Ovary (tissue), 9 donors: Measurements from ENCODE around the gene IQCK. TPM values are rescaled to one million over a fixed set of nuclear protein-coding genes. Genes with fewer than 3 reads are reported as not detected.

Experiments used
- DNase-seq, 5 donors: peaks; one replicate each; pipeline ENCODE4 v3.0.0-alpha.2; 2019 to 2020
- H3K27ac ChIP-seq, 2 donors: fragments of 200-600 bp; one replicate each; pipeline versions ENCODE4 v1.5.1 to v1.8.0; 2019 to 2022
- H3K27me3 ChIP-seq: fragments of 200-600 bp; one replicate; pipeline ENCODE4 v1.8.0; 2022
- H3K36me3 ChIP-seq: fragments of 200-600 bp; sonication (generic); one replicate; pipeline ENCODE4 v1.5.1; 2019
- H3K4me1 ChIP-seq: one replicate; pipeline ENCODE4 v1.8.1; 2013; ENCODE audit warnings: mild to moderate bottlenecking, moderate library complexity; ENCODE audit not compliant: insufficient read depth
- H3K4me3 ChIP-seq: fragments of 200-600 bp; sonication (generic); one replicate; pipeline ENCODE4 v1.5.1; 2017
- H3K9me3 ChIP-seq, 2 donors: fragments of 200-600 bp in 1 of 2; sonication (generic) in 1 of 2; one replicate each; pipeline versions ENCODE4 v1.5.1 to v1.8.1; 2013 to 2019; ENCODE audit warnings: mild to moderate bottlenecking in 1 of 2, moderate library complexity in 1 of 2
- CTCF ChIP-seq, 3 donors: fragments of 450-650 bp in 2 of 3; fragments of 200-600 bp in 1 of 3; IDR thresholded peaks; one replicate each; pipeline versions ENCODE4 v1.5.1 to v1.8.0; 2016 to 2022; ENCODE audit warnings: antibody characterized with exemption in 3 of 3, mild to moderate bottlenecking in 1 of 3
- EP300 ChIP-seq: sonication (generic); formaldehyde crosslinking; IDR thresholded peaks from one replicate; pipeline ENCODE4 v1.6.1; 2017; ENCODE audit warnings: antibody characterized with exemption
- POLR2A ChIP-seq: fragments of 450-650 bp; IDR thresholded peaks from one replicate; pipeline ENCODE4 v1.6.1; 2017; ENCODE audit warnings: antibody characterized with exemption, mild to moderate bottlenecking, moderate library complexity
- WGBS, 3 donors: extraction: QIAGEN DNeasy Blood & Tissue Kit in 1 of 3; methylation state at CpG; one replicate each; pipeline versions ENCODE4 v1.1.5 to v1.1.7; 2013 to 2017; 5-methylcytosine and 5-hydroxymethylcytosine counted together
- intact Hi-C, 4 donors: fragments of 100-400 bp; cut with DNase I; formaldehyde crosslinking; loops; one replicate each; pipeline versions ENCODE4 v1.11.0 to v1.15.1; 2022 to 2023
- polyA plus RNA-seq, 2 donors: library from polyadenylated mRNA; stranded (reverse); fragments of 200-250 nt in 1 of 2; fragments of 350-450 nt in 1 of 2; fragmentation: Illumina TruSeq in 1 of 2; extraction: RNeasy Lipid Tissue Mini Kit (QIAGEN cat#74804) in 1 of 2; gene quantifications; one replicate each; pipeline ENCODE4 v1.2.3, GENCODE V29; 2013 to 2014
- total RNA-seq, 7 donors: library from RNA; depleted of rRNA in 2 of 7; stranded (reverse); fragments of >200 nt in 2 of 7; fragmentation: NEBNext Ultra II Directional in 3 of 7; extraction: Animal tissue kit (Norgen Biotek cat#: 25700) in 3 of 7; gene quantifications; one replicate each; pipeline versions ENCODE4 v1.1.0 to v1.2.4, GENCODE V29; 2016 to 2023
- donor health status: DM: no; HTN: no; CAD: no; lungs with moderate emphysema.
- donor health status: DM: no; HTN: no; CAD: no.
- donor health status: Bipolar disorder and iron deficiency.
- donor health status: DM: yes; HTN: yes; CAD: no.
- donor health status: DM: no; HTN: no; CAD: no.
- donor health status: DM: yes; HTN: yes; CAD: no.

Gene IQCK
- total and polyA plus RNA-seq, 9 donors: 14.3 to 52.8 (median 18.0) TPM

DNA sequence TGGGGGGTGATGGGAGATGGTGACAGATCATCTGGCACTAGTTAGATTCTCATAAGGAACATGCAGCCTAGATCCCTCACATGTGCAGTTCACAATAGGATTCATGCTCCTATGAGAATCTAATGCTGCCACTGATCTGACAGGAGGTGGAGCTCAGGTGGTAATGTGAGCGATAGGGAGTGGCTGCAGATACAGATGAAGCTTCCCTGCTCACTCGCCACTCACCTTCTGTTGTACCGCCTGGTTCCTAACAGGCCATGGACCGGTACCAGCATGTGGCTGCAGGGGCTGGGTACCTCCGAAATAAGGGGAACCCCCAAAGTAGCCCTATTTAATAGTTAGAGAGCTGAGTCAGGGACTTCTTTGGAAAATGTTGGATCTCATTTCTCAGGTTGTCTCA is 106.1 kb downstream of the IQCK start:
- TF ChIP-seq CTCF (IDR thresholded peaks at IDR 0.05) (no peak), EP300 (no peak), POLR2A (no peak)
- no peaks in the 10 kb centered on the region for H3K36me3 ChIP-seq
- no peak for DNase-seq
- intact Hi-C loops: loop anchor here in 1 of 4 donors (5.0 kb wide), 1 partner anchor 237 kb away; no protein-coding TSS in a partner anchor
- no peaks in the 10 kb centered on the region for H3K4me1 ChIP-seq
- no peak overlapping the region for H3K4me3 ChIP-seq
- H3K9me3 ChIP-seq: no peaks in the 10 kb centered on the region
- H3K27ac ChIP-seq: no peak overlapping the region
- 94 to 97% (median 95%) methylated on average over 5 of the region's 5 CpGs for WGBS, 3 donors
- H3K27me3 ChIP-seq: no peaks in the 10 kb centered on the region

GRCh38 chr16:19829844-19830692 is 112.0 kb downstream of the IQCK start:
- H3K36me3 ChIP-seq: no peaks in the 10 kb centered on the region
- H3K27me3 ChIP-seq: no peaks in the 10 kb centered on the region
- DNase-seq: no peak
- TF ChIP-seq POLR2A (no peak), EP300 (no peak), CTCF (IDR thresholded peaks at IDR 0.05) (no peak)
- peaks cover 2% of the 10 kb centered on the region for H3K4me1 ChIP-seq
- H3K27ac ChIP-seq: no peak overlapping the region
- H3K9me3 ChIP-seq: no peaks in the 10 kb centered on the region
- no peak overlapping the region for H3K4me3 ChIP-seq
- WGBS, 3 donors: 93 to 95% (median 94%) methylated on average over 9 of the region's 9 CpGs
- intact Hi-C loops: no loop called here

DNA sequence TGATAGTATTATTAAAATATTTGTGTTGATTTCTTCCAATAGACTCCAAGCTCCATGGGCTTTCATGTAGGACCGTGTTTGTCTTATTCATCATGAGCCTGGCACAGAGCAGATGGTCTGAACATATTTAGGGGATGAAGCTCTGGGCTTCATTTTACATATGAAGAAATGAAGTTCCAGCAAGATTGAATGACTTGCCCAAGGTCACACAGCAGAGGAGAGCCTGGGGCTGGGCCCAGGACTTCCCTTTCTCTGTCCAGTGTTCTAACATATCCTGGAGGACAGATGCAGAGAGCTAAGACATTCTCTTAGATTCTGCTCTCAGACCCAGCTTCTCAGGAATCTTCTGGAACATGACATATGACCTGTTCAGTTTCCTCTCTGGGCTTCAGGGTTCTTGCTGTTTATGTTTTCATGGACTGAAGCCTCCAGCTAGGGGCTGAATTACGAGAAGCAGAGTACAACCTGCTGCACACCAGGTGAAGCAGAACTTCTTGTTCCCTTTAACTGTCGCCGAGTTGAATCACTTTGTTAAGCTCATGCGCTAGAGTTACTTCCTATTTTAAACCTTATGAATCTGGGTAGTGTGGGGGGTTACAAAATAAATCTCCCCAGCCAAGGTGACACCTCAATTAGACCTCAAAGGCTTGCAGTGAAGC is 113.0 kb downstream of the IQCK start:
- Histone ChIP-seq H3K27me3 (no peaks in the 10 kb centered on the region), H3K4me1 (peaks cover 2% of the 10 kb centered on the region), H3K27ac (no peak overlapping the region), H3K9me3 (no peaks in the 10 kb centered on the region), H3K4me3 (no peak overlapping the region), H3K36me3 (no peaks in the 10 kb centered on the region)
- DNase-seq: no peak
- intact Hi-C loops: no loop called here
- WGBS, 3 donors: 67 to 76% (median 69%) methylated on average over 5 of the region's 5 CpGs
- no peak for TF ChIP-seq POLR2A
- TF ChIP-seq EP300: no peak
- TF ChIP-seq CTCF (IDR thresholded peaks at IDR 0.05): no peak

- no peaks in the 10 kb centered on the region for H3K9me3 ChIP-seq
- H3K36me3 ChIP-seq: no peaks in the 10 kb centered on the region
- no peaks in the 10 kb centered on the region for H3K27me3 ChIP-seq
- intact Hi-C loops: no loop called here
- TF ChIP-seq POLR2A: no peak
- TF ChIP-seq CTCF (IDR thresholded peaks at IDR 0.05): no peak
- TF ChIP-seq EP300: no peak
- 32 to 37% (median 33%) methylated on average over 6 of the region's 6 CpGs for WGBS, 3 donors
- H3K27ac ChIP-seq: no peak overlapping the region
- H3K4me3 ChIP-seq: no peak overlapping the region
- DNase-seq: no peak
- peaks cover 2% of the 10 kb centered on the region for H3K4me1 ChIP-seq
These were observed 113.6 kb downstream of the IQCK start for GRCh38 chr16:19831678-19832077.
